ENCODE measurements around the gene ARID4B.
A peak's percentile ranks its signal among the peaks of the same experiment; 100 is the strongest.

Gene ARID4B

GRCh38 chr1:235264327-235264726 is 63.7 kb downstream of the ARID4B start:
- no peak overlapping the region for H3K4me2 ChIP-seq (ENCODE audit: insufficient read depth, low read length)
- no peak overlapping the region for H3K9ac ChIP-seq (ENCODE audit: low read depth, low read length)
- peaks cover 35% of the 10 kb centered on the region for H4K20me1 ChIP-seq (ENCODE audit: insufficient read depth, low read length)
- peaks cover 99% of the 10 kb centered on the region for H3K79me2 ChIP-seq (ENCODE audit: insufficient read depth, low read length)
- no peaks in the 10 kb centered on the region for H3K9me3 ChIP-seq (ENCODE audit: insufficient read depth, low read length, severe bottlenecking)
- ATAC-seq (ENCODE audit: insufficient read depth, low read depth): peak; percentile 34; the same call in 1 of the 3 replicates
- peaks cover 2% of the 10 kb centered on the region for H3K36me3 ChIP-seq (ENCODE audit: insufficient read depth, low read length)
- H3K27ac ChIP-seq (ENCODE audit: low read length): no peak overlapping the region
- DNase-seq: no peak
- TF ChIP-seq, protein P1, sequence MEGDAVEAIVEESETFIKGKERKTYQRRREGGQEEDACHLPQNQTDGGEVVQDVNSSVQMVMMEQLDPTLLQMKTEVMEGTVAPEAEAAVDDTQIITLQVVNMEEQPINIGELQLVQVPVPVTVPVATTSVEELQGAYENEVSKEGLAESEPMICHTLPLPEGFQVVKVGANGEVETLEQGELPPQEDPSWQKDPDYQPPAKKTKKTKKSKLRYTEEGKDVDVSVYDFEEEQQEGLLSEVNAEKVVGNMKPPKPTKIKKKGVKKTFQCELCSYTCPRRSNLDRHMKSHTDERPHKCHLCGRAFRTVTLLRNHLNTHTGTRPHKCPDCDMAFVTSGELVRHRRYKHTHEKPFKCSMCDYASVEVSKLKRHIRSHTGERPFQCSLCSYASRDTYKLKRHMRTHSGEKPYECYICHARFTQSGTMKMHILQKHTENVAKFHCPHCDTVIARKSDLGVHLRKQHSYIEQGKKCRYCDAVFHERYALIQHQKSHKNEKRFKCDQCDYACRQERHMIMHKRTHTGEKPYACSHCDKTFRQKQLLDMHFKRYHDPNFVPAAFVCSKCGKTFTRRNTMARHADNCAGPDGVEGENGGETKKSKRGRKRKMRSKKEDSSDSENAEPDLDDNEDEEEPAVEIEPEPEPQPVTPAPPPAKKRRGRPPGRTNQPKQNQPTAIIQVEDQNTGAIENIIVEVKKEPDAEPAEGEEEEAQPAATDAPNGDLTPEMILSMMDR (IDR thresholded peaks at IDR 0.05; ENCODE audit: borderline replicate concordance, extremely low read depth, low read length, poor library complexity, severe bottlenecking): no peak
- no peak for TF ChIP-seq EZH2 (IDR thresholded peaks at IDR 0.05; ENCODE audit: borderline replicate concordance, low read depth, low read length, severe bottlenecking)
- peaks cover 31% of the 10 kb centered on the region for H3K4me1 ChIP-seq (ENCODE audit: insufficient read depth, low read length)
- no peak overlapping the region for H2AFZ ChIP-seq (ENCODE audit: low read depth, low read length)
- no peaks in the 10 kb centered on the region for H3K27me3 ChIP-seq (ENCODE audit: insufficient read depth, low read length, poor library complexity)
- no peak overlapping the region for H3K4me3 ChIP-seq (ENCODE audit: low read depth in 1 of 2, low read length in 2 of 2)

DNA sequence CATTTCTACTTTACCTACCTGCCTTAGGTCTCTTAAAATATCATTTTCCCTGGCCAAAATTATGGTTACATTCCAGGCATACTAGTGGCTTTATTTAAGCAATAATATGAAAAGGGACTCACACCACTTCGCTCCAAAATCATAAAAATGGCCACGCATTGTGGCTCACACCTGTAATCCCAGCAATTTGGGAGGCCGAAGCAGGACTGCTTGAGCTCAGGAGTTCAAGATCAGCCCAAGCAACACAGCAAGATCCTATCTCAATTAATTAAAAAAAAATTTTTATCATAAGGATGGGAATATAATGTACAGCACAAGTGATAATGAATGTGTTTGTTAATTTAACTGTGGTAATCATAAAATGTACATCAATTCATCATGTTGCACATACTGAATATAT is 65.4 kb downstream of the ARID4B start:
- no peak overlapping the region for H3K4me2 ChIP-seq (ENCODE audit: insufficient read depth, low read length)
- H3K27ac ChIP-seq (ENCODE audit: low read length): no peak overlapping the region
- H4K20me1 ChIP-seq (ENCODE audit: insufficient read depth, low read length): peaks cover 36% of the 10 kb centered on the region
- no peak for DNase-seq
- H3K79me2 ChIP-seq (ENCODE audit: insufficient read depth, low read length): peaks cover 99% of the 10 kb centered on the region
- ATAC-seq (ENCODE audit: insufficient read depth, low read depth): no peak
- no peaks in the 10 kb centered on the region for H3K9me3 ChIP-seq (ENCODE audit: insufficient read depth, low read length, severe bottlenecking)
- no peak overlapping the region for H2AFZ ChIP-seq (ENCODE audit: low read depth, low read length)
- no peaks in the 10 kb centered on the region for H3K27me3 ChIP-seq (ENCODE audit: insufficient read depth, low read length, poor library complexity)
- H3K4me3 ChIP-seq (ENCODE audit: low read depth in 1 of 2, low read length in 2 of 2): no peak overlapping the region
- H3K9ac ChIP-seq (ENCODE audit: low read depth, low read length): no peak overlapping the region
- H3K4me1 ChIP-seq (ENCODE audit: insufficient read depth, low read length): peaks cover 36% of the 10 kb centered on the region
- TF ChIP-seq EZH2 (IDR thresholded peaks at IDR 0.05; ENCODE audit: borderline replicate concordance, low read depth, low read length, severe bottlenecking): no peak
- TF ChIP-seq, protein P1 (IDR thresholded peaks at IDR 0.05; ENCODE audit: borderline replicate concordance, extremely low read depth, low read length, poor library complexity, severe bottlenecking): no peak
- H3K36me3 ChIP-seq (ENCODE audit: insufficient read depth, low read length): peaks cover 18% of the 10 kb centered on the region

DNA sequence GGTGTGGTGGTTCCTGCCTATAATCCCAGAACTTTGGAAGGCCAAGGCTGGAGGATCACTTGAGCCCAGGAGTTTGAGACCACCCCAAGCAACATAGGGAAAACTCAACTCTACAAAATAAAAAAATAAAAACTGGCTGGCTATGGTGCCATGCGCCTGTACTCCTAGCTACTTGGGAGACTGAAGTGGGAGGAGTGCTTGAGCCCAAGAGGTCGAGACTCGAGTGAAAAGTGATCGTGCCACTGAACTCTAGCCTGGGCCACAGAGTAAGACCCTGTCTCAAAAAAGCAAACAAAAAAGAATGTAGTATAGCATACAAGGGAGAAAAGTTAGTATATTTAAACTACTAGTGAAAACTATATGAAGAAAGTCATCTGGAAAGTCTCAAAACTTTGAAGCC is 66.7 kb downstream of the ARID4B start:
- TF ChIP-seq, protein P1 (IDR thresholded peaks at IDR 0.05; ENCODE audit: borderline replicate concordance, extremely low read depth, low read length, poor library complexity, severe bottlenecking): no peak
- TF ChIP-seq EZH2 (IDR thresholded peaks at IDR 0.05; ENCODE audit: borderline replicate concordance, low read depth, low read length, severe bottlenecking): no peak
- Histone ChIP-seq H3K9me3 (ENCODE audit: insufficient read depth, low read length, severe bottlenecking) (no peaks in the 10 kb centered on the region), H2AFZ (ENCODE audit: low read depth, low read length) (no peak overlapping the region), H3K27me3 (ENCODE audit: insufficient read depth, low read length, poor library complexity) (no peaks in the 10 kb centered on the region), H3K79me2 (ENCODE audit: insufficient read depth, low read length) (peaks cover 99% of the 10 kb centered on the region), H3K9ac (ENCODE audit: low read depth, low read length) (no peak overlapping the region), H3K4me3 (ENCODE audit: low read depth in 1 of 2, low read length in 2 of 2) (no peak overlapping the region), H3K4me1 (ENCODE audit: insufficient read depth, low read length) (peaks cover 33% of the 10 kb centered on the region), H3K4me2 (ENCODE audit: insufficient read depth, low read length) (no peak overlapping the region), H3K36me3 (ENCODE audit: insufficient read depth, low read length) (peaks cover 25% of the 10 kb centered on the region), H3K27ac (ENCODE audit: low read length) (no peak overlapping the region), H4K20me1 (ENCODE audit: insufficient read depth, low read length) (peaks cover 29% of the 10 kb centered on the region)
- ATAC-seq (ENCODE audit: insufficient read depth, low read depth) (no peak), DNase-seq (no peak)

All from DND-41 (cell line).